Measurements from ENCODE around the gene RNASE4.
"Not testable (repeated sequence)": the region's sequence is repeated elsewhere in the genome, so short reads cannot be mapped to it uniquely, and the experiment has no call there.

Gene RNASE4

GRCh38 chr14:20698018-20698329 lies 13.6 kb downstream of the RNASE4 start:
- no peak for DNase-seq (ENCODE audit: low read depth in 2 of 2, low spot score in 1 of 2)

GRCh38 chr14:20698934-20699333 lies 14.6 kb downstream of the RNASE4 start:
- DNase-seq (ENCODE audit: low read depth in 2 of 2, low spot score in 1 of 2), result no peak

- DNase-seq (ENCODE audit: low read depth in 2 of 2, low spot score in 1 of 2), result no peak
These were observed 15.6 kb downstream of the RNASE4 start for GRCh38 chr14:20699931-20700330.

- DNase-seq (ENCODE audit: low read depth in 2 of 2, low spot score in 1 of 2), result not testable (repeated sequence)
These were observed 16.6 kb downstream of the RNASE4 start for GRCh38 chr14:20700965-20701364.

GRCh38 chr14:20706657-20707355 lies 22.4 kb downstream of the RNASE4 start:
- DNase-seq (ENCODE audit: low read depth in 2 of 2, low spot score in 1 of 2), result no peak

- no peak for DNase-seq (ENCODE audit: low read depth in 2 of 2, low spot score in 1 of 2)
These were observed 23.3 kb downstream of the RNASE4 start for GRCh38 chr14:20707622-20708021.

GRCh38 chr14:20711261-20711660 lies 26.9 kb downstream of the RNASE4 start:
- no peak for DNase-seq (ENCODE audit: low read depth in 2 of 2, low spot score in 1 of 2)

- no peak for DNase-seq (ENCODE audit: low read depth in 2 of 2, low spot score in 1 of 2)
These were observed 27.3 kb downstream of the RNASE4 start for GRCh38 chr14:20711685-20712084.

- no peak for DNase-seq (ENCODE audit: low read depth in 2 of 2, low spot score in 1 of 2)
These were observed 28.5 kb downstream of the RNASE4 start for GRCh38 chr14:20712904-20713303.

- DNase-seq (ENCODE audit: low read depth in 2 of 2, low spot score in 1 of 2), result no peak
These were observed 30.4 kb downstream of the RNASE4 start for GRCh38 chr14:20714593-20715250.

- DNase-seq (ENCODE audit: low read depth in 2 of 2, low spot score in 1 of 2), result no peak
These were observed 35.4 kb downstream of the RNASE4 start for GRCh38 chr14:20719777-20720176.

GRCh38 chr14:20720741-20721140 lies 36.4 kb downstream of the RNASE4 start:
- no peak for DNase-seq (ENCODE audit: low read depth in 2 of 2, low spot score in 1 of 2)

GRCh38 chr14:20722016-20722415 lies 37.7 kb downstream of the RNASE4 start:
- DNase-seq (ENCODE audit: low read depth in 2 of 2, low spot score in 1 of 2), result no peak

GRCh38 chr14:20723488-20723887 lies 39.1 kb downstream of the RNASE4 start:
- no peak for DNase-seq (ENCODE audit: low read depth in 2 of 2, low spot score in 1 of 2)

GRCh38 chr14:20726121-20726520 lies 41.8 kb downstream of the RNASE4 start:
- not testable (repeated sequence) for DNase-seq (ENCODE audit: low read depth in 2 of 2, low spot score in 1 of 2)

GRCh38 chr14:20726531-20726930 lies 42.2 kb downstream of the RNASE4 start:
- no peak for DNase-seq (ENCODE audit: low read depth in 2 of 2, low spot score in 1 of 2)

- DNase-seq (ENCODE audit: low read depth in 2 of 2, low spot score in 1 of 2), result no peak
These were observed 46.5 kb downstream of the RNASE4 start for GRCh38 chr14:20730891-20731290.

- DNase-seq (ENCODE audit: low read depth in 2 of 2, low spot score in 1 of 2), result no peak
These were observed 48.1 kb downstream of the RNASE4 start for GRCh38 chr14:20732477-20732876.

- DNase-seq (ENCODE audit: low read depth in 2 of 2, low spot score in 1 of 2), result no peak
These were observed 48.7 kb downstream of the RNASE4 start for GRCh38 chr14:20732979-20733635.

- DNase-seq (ENCODE audit: low read depth in 2 of 2, low spot score in 1 of 2), result no peak
These were observed 49.5 kb downstream of the RNASE4 start for GRCh38 chr14:20733684-20734429.

GRCh38 chr14:20734430-20734806 lies 50.1 kb downstream of the RNASE4 start:
- no peak for DNase-seq (ENCODE audit: low read depth in 2 of 2, low spot score in 1 of 2)

- not testable (repeated sequence) for DNase-seq (ENCODE audit: low read depth in 2 of 2, low spot score in 1 of 2)
These were observed 53.9 kb downstream of the RNASE4 start for GRCh38 chr14:20738292-20738691.
